Activated T-cell treated with anti-CD3 and anti-CD28 coated beads for 24 hours (primary cell): ENCODE data around the gene CYGB.

ENCODE experiments used
- DNase-seq: peaks from one replicate; pipeline ENCODE4 v3.0.0-alpha.2; 2020; ENCODE audit warnings: low read depth

CYGB gene

GRCh38 chr17:76537578-76538280, at the start of gene CYGB:
Gene CYGB (minus strand): TSS chr17:76537709. CDS start chr17:76537542, 167 bp downstream.
- no peak for DNase-seq

- DNase-seq = no peak
Observed at GRCh38 chr17:76586741-76587487, 49.4 kb upstream of the CYGB start.

- no peak for DNase-seq
Observed at GRCh38 chr17:76585649-76586593, 48.4 kb upstream of the CYGB start, which contains the start of gene ST6GALNAC2. Gene ST6GALNAC2 (minus strand): TSS chr17:76585860. CDS start chr17:76585808, 52 bp downstream.

GRCh38 chr17:76585033-76585648, 47.6 kb upstream of the CYGB start:
- no peak for DNase-seq

GRCh38 chr17:76584427-76585032, 47.0 kb upstream of the CYGB start:
- no peak for DNase-seq

- no peak for DNase-seq
Observed at GRCh38 chr17:76582660-76583059, 45.2 kb upstream of the CYGB start.

- DNase-seq = no peak
Observed at GRCh38 chr17:76581515-76581914, 44.0 kb upstream of the CYGB start.

- DNase-seq = no peak
Observed at GRCh38 chr17:76579281-76579680, 41.8 kb upstream of the CYGB start.

- no peak for DNase-seq
Observed at GRCh38 chr17:76578376-76578775, 40.9 kb upstream of the CYGB start.

- no peak for DNase-seq
Observed at GRCh38 chr17:76577876-76578275, 40.4 kb upstream of the CYGB start.

- DNase-seq = no peak
Observed at GRCh38 chr17:76576189-76576588, 38.7 kb upstream of the CYGB start.

GRCh38 chr17:76575570-76575969, 38.1 kb upstream of the CYGB start:
- DNase-seq = no peak

GRCh38 chr17:76574166-76574565, 36.7 kb upstream of the CYGB start:
- no peak for DNase-seq

GRCh38 chr17:76573096-76573495, 35.6 kb upstream of the CYGB start:
- no peak for DNase-seq

- DNase-seq = no peak
Observed at GRCh38 chr17:76572201-76572910, 34.8 kb upstream of the CYGB start.

GRCh38 chr17:76570877-76571471, 33.5 kb upstream of the CYGB start:
- no peak for DNase-seq

- no peak for DNase-seq
Observed at GRCh38 chr17:76570457-76570856, 32.9 kb upstream of the CYGB start.

- DNase-seq = no peak
Observed at GRCh38 chr17:76569607-76570279, 32.2 kb upstream of the CYGB start.

- no peak for DNase-seq
Observed at GRCh38 chr17:76568811-76569221, 31.3 kb upstream of the CYGB start.
